Adrenal gland (tissue), 5 donors: ENCODE measurements around the gene MLXIPL.

Experiments
- POLR2A ChIP-seq, 2 donors: fragments of 450-650 bp; IDR thresholded peaks; one replicate each; pipeline ENCODE4 v1.6.1; 2017; ENCODE audit warnings: antibody characterized with exemption in 2 of 2, mild to moderate bottlenecking in 2 of 2, moderate library complexity in 1 of 2
- TF ChIP-seq, protein P1 (sequence below), 6 experiments: fragments of 450-650 bp in 4 of 6; fragments of 200-600 bp in 2 of 6; sonication (generic) in 1 of 6; IDR thresholded peaks; 1 replicate in 5 of 6; 2 replicates in 1 of 6; pipeline versions ENCODE4 v1.5.1 to v1.8.0; 2016 to 2021; ENCODE audit warnings: antibody characterized with exemption in 6 of 6, mild to moderate bottlenecking in 2 of 6, moderate library complexity in 1 of 6
- donor health status: DM: no; HTN: no; CAD: no.

DNA sequence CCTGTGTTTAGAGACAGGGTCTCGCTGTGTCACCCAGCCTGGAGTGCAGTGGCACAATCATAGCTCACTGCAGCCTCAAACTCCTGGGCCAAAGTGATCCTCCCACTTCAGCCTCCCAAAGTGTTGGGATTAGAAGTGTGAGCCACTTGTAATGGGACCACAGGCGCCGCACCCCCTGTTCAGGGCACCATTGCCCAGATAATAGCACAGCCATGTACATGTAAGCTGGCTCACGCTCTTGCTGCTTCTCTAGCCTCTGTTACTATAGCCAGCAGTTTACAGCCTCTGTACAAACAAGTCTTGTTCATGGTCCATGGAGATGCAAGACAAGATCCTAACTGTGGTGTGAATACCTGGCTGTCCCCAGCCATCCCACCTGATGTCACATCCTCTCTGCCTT, 4.2 kb upstream of the MLXIPL start:
- TF ChIP-seq, protein P1, sequence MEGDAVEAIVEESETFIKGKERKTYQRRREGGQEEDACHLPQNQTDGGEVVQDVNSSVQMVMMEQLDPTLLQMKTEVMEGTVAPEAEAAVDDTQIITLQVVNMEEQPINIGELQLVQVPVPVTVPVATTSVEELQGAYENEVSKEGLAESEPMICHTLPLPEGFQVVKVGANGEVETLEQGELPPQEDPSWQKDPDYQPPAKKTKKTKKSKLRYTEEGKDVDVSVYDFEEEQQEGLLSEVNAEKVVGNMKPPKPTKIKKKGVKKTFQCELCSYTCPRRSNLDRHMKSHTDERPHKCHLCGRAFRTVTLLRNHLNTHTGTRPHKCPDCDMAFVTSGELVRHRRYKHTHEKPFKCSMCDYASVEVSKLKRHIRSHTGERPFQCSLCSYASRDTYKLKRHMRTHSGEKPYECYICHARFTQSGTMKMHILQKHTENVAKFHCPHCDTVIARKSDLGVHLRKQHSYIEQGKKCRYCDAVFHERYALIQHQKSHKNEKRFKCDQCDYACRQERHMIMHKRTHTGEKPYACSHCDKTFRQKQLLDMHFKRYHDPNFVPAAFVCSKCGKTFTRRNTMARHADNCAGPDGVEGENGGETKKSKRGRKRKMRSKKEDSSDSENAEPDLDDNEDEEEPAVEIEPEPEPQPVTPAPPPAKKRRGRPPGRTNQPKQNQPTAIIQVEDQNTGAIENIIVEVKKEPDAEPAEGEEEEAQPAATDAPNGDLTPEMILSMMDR (IDR thresholded peaks at IDR 0.05) = no peak
- no peak for TF ChIP-seq POLR2A (IDR thresholded peaks at IDR 0.05)
